22Rv1 (cell line): ENCODE measurements around the gene DENND1A.

Experiments
- CTCF ChIP-seq: fragments of 450-650 bp; IDR thresholded peaks from 2 replicates; pipeline ENCODE4 v1.5.1; 2017; ENCODE audit warnings: mild to moderate bottlenecking
- ZFX ChIP-seq: fragments of 450-650 bp; IDR thresholded peaks from 2 replicates; pipeline ENCODE4 v1.6.1; 2017; ENCODE audit warnings: antibody characterized with exemption, borderline replicate concordance

GRCh38 chr9:123339666-123340510 is 590.0 kb downstream of the DENND1A start:
- TF ChIP-seq CTCF (no peak), ZFX (no peak)
